HTERT RPE-1 (cell line): ENCODE results near the gene SNTA1.
"Not testable (repeated sequence)": the region's sequence is repeated elsewhere in the genome, so short reads cannot be mapped to it uniquely, and the experiment has no call there.

Experiments used
- in situ Hi-C: fragments of 300-500 bp; cut with MboI; formaldehyde crosslinking; loops from 4 replicates; pipeline ENCODE4 v1.14.3; 2020; ENCODE audit warnings: low sequenced_read_pairs

The SNTA1 gene

GRCh38 chr20:33466303-33466646 lies 22.7 kb upstream of the SNTA1 start:
- in situ Hi-C loops = no loop called here

- in situ Hi-C loops = no loop called here
Measured at GRCh38 chr20:33465481-33466302, 22.1 kb upstream of the SNTA1 start.

- in situ Hi-C loops = not testable (repeated sequence)
Measured at GRCh38 chr20:33464759-33465158, 21.2 kb upstream of the SNTA1 start.

GRCh38 chr20:33463332-33464101 lies 20.0 kb upstream of the SNTA1 start:
- in situ Hi-C loops = no loop called here

GRCh38 chr20:33460711-33461110 lies 17.1 kb upstream of the SNTA1 start:
- in situ Hi-C loops = no loop called here

- in situ Hi-C loops = no loop called here
Measured at GRCh38 chr20:33459599-33459998, 16.0 kb upstream of the SNTA1 start.

GRCh38 chr20:33456916-33457642 lies 13.5 kb upstream of the SNTA1 start:
- in situ Hi-C loops = not testable (repeated sequence)

- in situ Hi-C loops = no loop called here
Measured at GRCh38 chr20:33450867-33451266, 7.3 kb upstream of the SNTA1 start.

GRCh38 chr20:33445881-33446625 lies 2.5 kb upstream of the SNTA1 start:
- in situ Hi-C loops = no loop called here

- in situ Hi-C loops = no loop called here
Measured at GRCh38 chr20:33444797-33445560, 1.4 kb upstream of the SNTA1 start.

- in situ Hi-C loops = no loop called here
Measured at GRCh38 chr20:33443006-33443511, 504 bp downstream of the SNTA1 start.

- in situ Hi-C loops = no loop called here
Measured at GRCh38 chr20:33442136-33443005, 1.2 kb downstream of the SNTA1 start.

GRCh38 chr20:33441142-33441955 lies 2.2 kb downstream of the SNTA1 start:
- in situ Hi-C loops = no loop called here

GRCh38 chr20:33440562-33440961 lies 3.0 kb downstream of the SNTA1 start:
- in situ Hi-C loops = not testable (repeated sequence)

GRCh38 chr20:33438481-33438880 lies 5.1 kb downstream of the SNTA1 start:
- in situ Hi-C loops = no loop called here

GRCh38 chr20:33437141-33437911 lies 6.2 kb downstream of the SNTA1 start:
- in situ Hi-C loops = no loop called here

- in situ Hi-C loops = no loop called here
Measured at GRCh38 chr20:33434434-33434833, 9.1 kb downstream of the SNTA1 start.
